SH-SY5Y (cell line): Measurements from ENCODE around the gene WDHD1.

Source experiments
- GATA2 ChIP-seq: IDR thresholded peaks from 2 replicates; pipeline ENCODE4 v1.6.1; 2011; ENCODE audit warnings: mild to moderate bottlenecking, low read depth, low read length
- GATA3 ChIP-seq: IDR thresholded peaks from 2 replicates; pipeline ENCODE4 v1.6.1; 2011; ENCODE audit warnings: low read depth, mild to moderate bottlenecking, low read length, moderate library complexity

DNA sequence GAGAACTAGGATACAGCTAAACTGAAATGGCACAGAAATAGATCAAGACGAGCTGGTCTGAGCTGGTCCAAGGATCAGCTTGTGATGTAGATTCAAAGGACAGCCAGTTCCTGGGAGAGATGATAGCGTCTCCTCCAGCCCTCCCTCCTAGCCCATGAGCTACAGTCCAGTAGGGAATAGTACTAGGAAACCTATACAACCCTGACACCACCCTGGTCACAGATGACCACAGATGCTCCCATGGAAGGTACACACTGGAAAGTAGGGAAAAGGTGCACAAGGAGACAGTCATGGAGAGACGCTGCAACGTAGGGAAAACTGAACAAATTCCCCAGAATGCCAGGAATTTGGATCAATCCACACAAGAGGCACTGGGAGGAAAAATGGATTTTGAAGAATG, 131.2 kb downstream of the WDHD1 start:
- TF ChIP-seq GATA2 (no peak), GATA3 (no peak)
